Neural cell (in vitro differentiated cells): Measurements from ENCODE around the gene PODNL1. TPM values are rescaled to one million over a fixed set of nuclear protein-coding genes. Genes with fewer than 3 reads are reported as not detected.

Experiments used
- H2AFZ ChIP-seq: fragments of 200-600, 300-800 bp; sonication (generic), shearing (Covaris generic); 2 replicates; pipeline ENCODE4 v1.6.0; 2014; ENCODE audit warnings: low read depth, mild to moderate bottlenecking, antibody characterized with exemption, low read length, moderate library complexity
- H3F3A ChIP-seq: fragments of 200-600 bp; shearing (Covaris generic); 2 replicates; pipeline ENCODE4 v1.6.1; 2016; ENCODE audit warnings: mild to moderate bottlenecking, moderate library complexity, mixed read lengths, antibody characterized with exemption, low read length; ENCODE audit not compliant: insufficient read depth, poor library complexity, severe bottlenecking
- H3K27ac ChIP-seq: fragments of 200-600, 300-800 bp; sonication (generic), shearing (Covaris generic); 2 replicates; pipeline ENCODE4 v1.5.1; 2014; ENCODE audit warnings: mild to moderate bottlenecking, low read length, moderate library complexity
- H3K27me3 ChIP-seq: fragments of 300-800, 200-600 bp; sonication (generic), shearing (Covaris generic); 2 replicates; pipeline ENCODE4 v1.6.0; 2014; ENCODE audit warnings: mild to moderate bottlenecking, low read depth, low read length, moderate library complexity; ENCODE audit not compliant: insufficient read depth
- H3K36me3 ChIP-seq: fragments of 300-800, 200-600 bp; sonication (generic), shearing (Covaris generic); 2 replicates; pipeline ENCODE4 v1.5.1; 2014; ENCODE audit warnings: mild to moderate bottlenecking, antibody characterized with exemption, low read length, moderate library complexity; ENCODE audit not compliant: insufficient read depth
- H3K4me2 ChIP-seq: fragments of 300-800, 200-600 bp; sonication (generic), shearing (Covaris generic); 2 replicates; pipeline ENCODE4 v1.6.0; 2014; ENCODE audit warnings: mild to moderate bottlenecking, low read length
- H3K4me3 ChIP-seq: fragments of 300-800, 200-600 bp; sonication (generic), shearing (Covaris generic); 2 replicates; pipeline ENCODE4 v1.5.1; 2014; ENCODE audit warnings: mild to moderate bottlenecking, low read length, moderate library complexity
- H3K79me2 ChIP-seq: fragments of 200-600 bp; shearing (Covaris generic); replicated peaks from 2 replicates; pipeline ENCODE4 v1.6.0; 2014; ENCODE audit warnings: mild to moderate bottlenecking, low read length, moderate library complexity; ENCODE audit not compliant: insufficient read depth
- H3K9ac ChIP-seq: fragments of 300-800, 200-600 bp; sonication (generic), shearing (Covaris generic); 2 replicates; pipeline ENCODE4 v1.6.1; 2016; ENCODE audit warnings: mild to moderate bottlenecking, low read length, mixed read lengths
- H3K9me2 ChIP-seq: fragments of 200-600 bp; shearing (Covaris generic); 2 replicates; pipeline ENCODE4 v1.6.1; 2016; ENCODE audit warnings: mild to moderate bottlenecking, low read length, mixed read lengths; ENCODE audit not compliant: insufficient read depth
- H3K9me3 ChIP-seq: fragments of 200-600, 300-800 bp; sonication (generic), shearing (Covaris generic); 2 replicates; pipeline ENCODE4 v1.6.1; 2016; ENCODE audit warnings: mild to moderate bottlenecking, mixed run types, low read length, moderate library complexity, mixed read lengths
- H4K20me1 ChIP-seq: fragments of 200-600 bp; shearing (Covaris generic); 2 replicates; pipeline ENCODE4 v1.6.1; 2016; ENCODE audit warnings: mild to moderate bottlenecking, mixed run types; ENCODE audit not compliant: insufficient read depth
- CTCF ChIP-seq: fragments of 450-650 bp; IDR thresholded peaks from 2 replicates; pipeline ENCODE4 v1.5.1; 2014; ENCODE audit warnings: antibody characterized with exemption, mild to moderate bottlenecking, moderate library complexity; ENCODE audit not compliant: poor library complexity, severe bottlenecking
- EP300 ChIP-seq: fragments of 450-650 bp; conservative IDR thresholded peaks from 2 replicates; pipeline ENCODE4 v1.6.1; 2014; ENCODE audit warnings: antibody characterized with exemption, mild to moderate bottlenecking, moderate library complexity; ENCODE audit not compliant: poor library complexity, severe bottlenecking
- EZH2 ChIP-seq: fragments of 200-600, 300-800 bp; shearing (Covaris generic), sonication (generic); IDR thresholded peaks from 2 replicates; pipeline ENCODE4 v1.6.1; 2014; ENCODE audit warnings: antibody characterized with exemption, low read length, borderline replicate concordance, mild to moderate bottlenecking; ENCODE audit not compliant: insufficient read depth, poor library complexity, severe bottlenecking
- MXI1 ChIP-seq: fragments of 450-650 bp; conservative IDR thresholded peaks from 2 replicates; pipeline ENCODE4 v1.6.1; 2014; ENCODE audit warnings: antibody characterized with exemption, mild to moderate bottlenecking; ENCODE audit not compliant: poor library complexity, severe bottlenecking
- POLR2AphosphoS5 ChIP-seq: IDR thresholded peaks from 2 replicates; pipeline ENCODE4 v1.6.1; 2012
- RAD21 ChIP-seq: fragments of 450-650 bp; conservative IDR thresholded peaks from 2 replicates; pipeline ENCODE4 v1.6.1; 2014; ENCODE audit warnings: antibody characterized with exemption, mild to moderate bottlenecking, moderate library complexity
- REST ChIP-seq: IDR thresholded peaks from 2 replicates; pipeline ENCODE4 v1.6.1; 2012; ENCODE audit warnings: borderline replicate concordance
- SMC3 ChIP-seq: fragments of 450-650 bp; conservative IDR thresholded peaks from 2 replicates; pipeline ENCODE4 v1.6.1; 2014; ENCODE audit warnings: antibody characterized with exemption, mild to moderate bottlenecking, moderate library complexity; ENCODE audit not compliant: poor library complexity
- TAF1 ChIP-seq: IDR thresholded peaks from 2 replicates; pipeline ENCODE4 v1.6.1; 2012; ENCODE audit warnings: low read depth
- polyA plus RNA-seq: library from polyadenylated mRNA; depleted of rRNA; stranded (reverse); fragments of >200 nt; gene quantifications from 2 replicates; pipeline ENCODE4 v1.2.3, GENCODE V29; 2014

The PODNL1 gene
- polyA plus RNA-seq, 1 donor from 2014 or later: not detected

GRCh38 chr19:13983213-13983889, 45.1 kb upstream of the PODNL1 start:
- Histone ChIP-seq H3K27me3 (no peaks in the 10 kb centered on the region), H3K36me3 (no peaks in the 10 kb centered on the region), H3K79me2 (no peaks in the 10 kb centered on the region)

GRCh38 chr19:13982773-13983172, 44.6 kb upstream of the PODNL1 start:
- Histone ChIP-seq H4K20me1 (no peaks in the 10 kb centered on the region), H3F3A (no peaks in the 10 kb centered on the region), H3K4me2 (no peak overlapping the region), H3K9ac (no peak overlapping the region), H2AFZ (no peak overlapping the region), H3K9me2 (no peaks in the 10 kb centered on the region), H3K27me3 (no peaks in the 10 kb centered on the region), H3K79me2 (no peaks in the 10 kb centered on the region), H3K9me3 (no peaks in the 10 kb centered on the region), H3K4me3 (no peak overlapping the region), H3K27ac (no peak overlapping the region), H3K36me3 (no peaks in the 10 kb centered on the region)
- TF ChIP-seq TAF1 (no peak), SMC3 (no peak), MXI1 (no peak), REST (no peak), RAD21 (no peak), EP300 (no peak), POLR2AphosphoS5 (no peak), CTCF (no peak), EZH2 (no peak)

More at GRCh38 chr19:13983213-13983889, 45.1 kb upstream of the PODNL1 start:
- H3K9me3 ChIP-seq: no peaks in the 10 kb centered on the region
- no peak overlapping the region for H2AFZ ChIP-seq
- H3K4me2 ChIP-seq: no peak overlapping the region
- no peak overlapping the region for H3K9ac ChIP-seq
- H3K9me2 ChIP-seq: no peaks in the 10 kb centered on the region
- no peak for TF ChIP-seq SMC3
- TF ChIP-seq POLR2AphosphoS5: no peak
- no peak for TF ChIP-seq TAF1
- TF ChIP-seq EZH2: no peak
- TF ChIP-seq EP300: no peak
- no peak for TF ChIP-seq RAD21
- no peak overlapping the region for H3K4me3 ChIP-seq
- no peak overlapping the region for H3K27ac ChIP-seq
- H3F3A ChIP-seq: no peaks in the 10 kb centered on the region
- H4K20me1 ChIP-seq: no peaks in the 10 kb centered on the region
